Measurements from ENCODE around the gene RPS29.

DNA sequence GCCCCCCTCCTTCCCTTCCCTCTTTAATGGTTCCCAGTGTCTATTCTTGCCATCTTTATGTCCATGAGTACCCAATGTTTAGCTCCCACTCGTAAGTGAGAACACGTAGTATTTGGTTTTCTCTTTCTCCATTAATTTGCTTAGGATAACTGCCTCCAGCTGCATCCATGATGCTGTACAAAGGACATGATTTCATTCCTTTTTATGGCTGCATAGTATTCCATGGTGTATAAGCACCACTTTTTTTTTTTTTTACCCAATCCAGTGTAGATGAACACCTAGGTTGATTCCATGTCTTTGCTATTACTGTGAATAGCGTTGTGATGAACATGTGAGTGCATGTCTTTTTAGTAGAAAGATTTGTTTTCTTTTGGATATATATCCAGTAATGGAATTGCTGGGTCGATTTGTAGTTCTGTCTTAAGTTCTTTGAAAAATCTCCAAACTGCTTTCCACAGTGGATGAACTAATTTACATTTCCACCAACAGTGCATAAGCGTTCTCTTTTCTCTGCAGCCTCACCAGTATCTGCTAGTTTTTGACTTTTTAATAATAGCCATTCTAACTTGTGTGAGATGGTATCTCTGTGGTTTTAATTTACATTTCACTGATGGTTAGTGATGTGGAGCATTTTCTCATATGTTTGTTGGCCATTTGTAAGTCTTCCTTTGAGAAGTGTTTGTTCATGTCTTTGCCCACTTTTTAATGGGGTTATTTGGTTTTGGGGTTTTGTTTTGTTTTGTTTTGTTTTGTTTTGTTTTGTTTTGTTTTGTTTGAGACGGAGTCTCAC, 26.0 kb downstream of the RPS29 start:
- TF ChIP-seq CTCF (IDR thresholded peaks at IDR 0.05; ENCODE audit: poor library complexity, severe bottlenecking): no peak
- no peak for TF ChIP-seq RAD21 (conservative IDR thresholded peaks at IDR 0.05)
- TF ChIP-seq EZH2 (IDR thresholded peaks at IDR 0.05; ENCODE audit: borderline replicate concordance, insufficient read depth, low read length, poor library complexity, severe bottlenecking): no peak
- TF ChIP-seq TAF1 (IDR thresholded peaks at IDR 0.05; ENCODE audit: low read depth): no peak
- no peak for TF ChIP-seq SMC3 (conservative IDR thresholded peaks at IDR 0.05; ENCODE audit: poor library complexity)
- TF ChIP-seq, protein P1, sequence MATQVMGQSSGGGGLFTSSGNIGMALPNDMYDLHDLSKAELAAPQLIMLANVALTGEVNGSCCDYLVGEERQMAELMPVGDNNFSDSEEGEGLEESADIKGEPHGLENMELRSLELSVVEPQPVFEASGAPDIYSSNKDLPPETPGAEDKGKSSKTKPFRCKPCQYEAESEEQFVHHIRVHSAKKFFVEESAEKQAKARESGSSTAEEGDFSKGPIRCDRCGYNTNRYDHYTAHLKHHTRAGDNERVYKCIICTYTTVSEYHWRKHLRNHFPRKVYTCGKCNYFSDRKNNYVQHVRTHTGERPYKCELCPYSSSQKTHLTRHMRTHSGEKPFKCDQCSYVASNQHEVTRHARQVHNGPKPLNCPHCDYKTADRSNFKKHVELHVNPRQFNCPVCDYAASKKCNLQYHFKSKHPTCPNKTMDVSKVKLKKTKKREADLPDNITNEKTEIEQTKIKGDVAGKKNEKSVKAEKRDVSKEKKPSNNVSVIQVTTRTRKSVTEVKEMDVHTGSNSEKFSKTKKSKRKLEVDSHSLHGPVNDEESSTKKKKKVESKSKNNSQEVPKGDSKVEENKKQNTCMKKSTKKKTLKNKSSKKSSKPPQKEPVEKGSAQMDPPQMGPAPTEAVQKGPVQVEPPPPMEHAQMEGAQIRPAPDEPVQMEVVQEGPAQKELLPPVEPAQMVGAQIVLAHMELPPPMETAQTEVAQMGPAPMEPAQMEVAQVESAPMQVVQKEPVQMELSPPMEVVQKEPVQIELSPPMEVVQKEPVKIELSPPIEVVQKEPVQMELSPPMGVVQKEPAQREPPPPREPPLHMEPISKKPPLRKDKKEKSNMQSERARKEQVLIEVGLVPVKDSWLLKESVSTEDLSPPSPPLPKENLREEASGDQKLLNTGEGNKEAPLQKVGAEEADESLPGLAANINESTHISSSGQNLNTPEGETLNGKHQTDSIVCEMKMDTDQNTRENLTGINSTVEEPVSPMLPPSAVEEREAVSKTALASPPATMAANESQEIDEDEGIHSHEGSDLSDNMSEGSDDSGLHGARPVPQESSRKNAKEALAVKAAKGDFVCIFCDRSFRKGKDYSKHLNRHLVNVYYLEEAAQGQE (IDR thresholded peaks at IDR 0.05; ENCODE audit: borderline replicate concordance): no peak
- no peak for TF ChIP-seq POLR2AphosphoS5 (IDR thresholded peaks at IDR 0.05)
- no peak for TF ChIP-seq EP300 (conservative IDR thresholded peaks at IDR 0.05; ENCODE audit: poor library complexity, severe bottlenecking)
